Large intestine (tissue), 3 donors: ENCODE measurements around the gene TRIM25. TPM values are rescaled to one million over a fixed set of nuclear protein-coding genes. Genes with fewer than 3 reads are reported as not detected.

Source experiments
- DNase-seq, 2 donors: peaks; one replicate each; pipeline versions ENCODE4 v3.0.0 to v3.0.0-alpha.2; 2013
- H3K27ac ChIP-seq: one replicate; pipeline ENCODE4 v1.5.1; 2013; ENCODE audit warnings: low read length
- H3K27me3 ChIP-seq: 2 replicates; pipeline ENCODE4 v1.6.1; 2013; ENCODE audit warnings: low read length; ENCODE audit not compliant: control insufficient read depth, insufficient read depth
- H3K36me3 ChIP-seq: 2 replicates; pipeline ENCODE4 v1.6.1; 2013; ENCODE audit warnings: low read length; ENCODE audit not compliant: control insufficient read depth, insufficient read depth
- H3K4me1 ChIP-seq: one replicate; pipeline ENCODE4 v1.6.1; 2013; ENCODE audit warnings: low read length; ENCODE audit not compliant: control insufficient read depth, insufficient read depth
- H3K4me3 ChIP-seq: one replicate; pipeline ENCODE4 v1.5.1; 2013; ENCODE audit warnings: low read length
- H3K9me3 ChIP-seq: one replicate; pipeline ENCODE4 v1.6.1; 2013; ENCODE audit warnings: mild to moderate bottlenecking, low read depth, low read length, moderate library complexity; ENCODE audit not compliant: control insufficient read depth
- WGBS: methylation state at CpG from one replicate; pipeline ENCODE4 v1.1.5; 2013; ENCODE audit warnings: low lambda C conversion rate; ENCODE audit not compliant: insufficient coverage; 5-methylcytosine and 5-hydroxymethylcytosine counted together
- polyA plus RNA-seq: library from polyadenylated mRNA; unstranded; fragments of 120-200 nt; gene quantifications from one replicate; pipeline ENCODE4 v1.2.1, GENCODE V29; 2013

Gene TRIM25
- polyA plus RNA-seq, 1 donor, result 48.5 TPM

DNA sequence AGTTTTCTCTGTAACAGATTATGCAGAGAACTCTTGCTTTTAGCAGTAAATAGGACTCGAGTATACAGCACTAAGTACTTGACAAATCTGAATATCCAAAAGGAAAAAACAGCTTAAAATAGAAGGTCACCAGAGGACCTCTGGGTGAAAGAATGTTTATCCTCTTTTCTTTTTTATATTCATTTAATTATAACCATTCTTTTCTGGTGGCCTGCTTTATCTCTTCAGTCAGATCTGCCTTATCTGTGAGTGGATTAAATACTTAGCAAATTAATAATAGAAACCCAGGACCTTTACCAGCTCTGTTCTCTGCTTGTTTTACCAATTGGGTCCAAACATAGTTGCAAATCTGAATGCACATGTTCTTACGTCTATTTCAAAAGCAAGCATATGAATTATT, 71.3 kb downstream of the TRIM25 start:
- Histone ChIP-seq H3K36me3 (no peaks in the 10 kb centered on the region), H3K9me3 (no peaks in the 10 kb centered on the region), H3K27ac (no peak overlapping the region), H3K27me3 (no peaks in the 10 kb centered on the region), H3K4me1 (no peaks in the 10 kb centered on the region), H3K4me3 (no peak overlapping the region)
- DNase-seq, result no peak
- WGBS, result 78% methylated on average over 1 of the region's 2 CpGs

DNA sequence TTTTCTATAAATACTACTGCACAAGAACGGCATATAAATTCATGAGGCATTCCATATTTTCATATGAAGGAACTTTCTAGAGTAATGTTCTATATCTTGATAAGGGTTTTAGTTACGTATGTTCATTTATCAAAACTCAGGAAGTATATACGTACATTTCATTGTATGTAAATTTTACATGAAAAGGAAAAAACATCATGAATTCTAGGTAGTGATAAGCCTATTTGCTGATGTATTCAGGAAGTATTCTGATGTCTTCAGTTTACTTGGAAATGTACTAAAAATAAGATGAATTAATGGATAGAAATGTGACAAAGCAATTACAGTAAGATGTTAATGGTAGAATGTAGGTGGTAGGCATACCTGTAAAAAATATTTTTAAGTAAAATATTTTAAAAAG, 75.2 kb downstream of the TRIM25 start:
- H3K27me3 ChIP-seq, result no peaks in the 10 kb centered on the region
- peaks cover 7% of the 10 kb centered on the region for H3K4me1 ChIP-seq
- no peaks in the 10 kb centered on the region for H3K36me3 ChIP-seq
- WGBS, result 100% methylated on average over 3 of the region's 3 CpGs
- no peaks in the 10 kb centered on the region for H3K9me3 ChIP-seq
- no peak overlapping the region for H3K27ac ChIP-seq
- no peak overlapping the region for H3K4me3 ChIP-seq
- DNase-seq, result no peak

Other genes starting within 250 kb of the TRIM25 start
- 1.0 TPM for gene C17orf67, start 80.1 kb downstream of the TRIM25 start, polyA plus RNA-seq
- 4.2 TPM for gene DGKE, start 79.9 kb downstream of the TRIM25 start, polyA plus RNA-seq
- 21.4 TPM for gene COIL, start 47.0 kb upstream of the TRIM25 start, polyA plus RNA-seq
- 323 TPM for gene SCPEP1, start 64.1 kb upstream of the TRIM25 start, polyA plus RNA-seq
- 78.8 TPM for gene AKAP1, start 171.2 kb upstream of the TRIM25 start, polyA plus RNA-seq